Gastrocnemius medialis (tissue), 4 donors: ENCODE measurements around the gene INTS13. TPM values are rescaled to one million over a fixed set of nuclear protein-coding genes. Genes with fewer than 3 reads are reported as not detected.
A peak's percentile ranks its signal among the peaks of the same experiment; 100 is the strongest.

ENCODE experiments used
- ATAC-seq, 2 donors: fragments of 150-250 bp; one replicate each; pipeline ENCODE4 v1.9.1; 2016
- DNase-seq, 2 donors: peaks; one replicate each; pipeline ENCODE4 v3.0.0-alpha.2; 2019
- H3K27ac ChIP-seq, 4 donors: fragments of 200-600 bp; sonication (generic); 1 replicate in 1 of 4; 2 replicates in 3 of 4; pipeline ENCODE4 v1.5.1; 2016 to 2018; ENCODE audit warnings: mild to moderate bottlenecking in 2 of 4, moderate library complexity in 1 of 4
- H3K27me3 ChIP-seq, 3 donors: fragments of 200-600 bp; sonication (generic) in 2 of 3; 1 replicate in 1 of 3; 2 replicates in 2 of 3; pipeline versions ENCODE4 v1.5.1 to v1.6.0; 2016 to 2019; ENCODE audit warnings: mild to moderate bottlenecking in 1 of 3, moderate library complexity in 1 of 3
- H3K36me3 ChIP-seq, 2 donors: fragments of 200-600 bp; sonication (generic) in 1 of 2; one replicate each; pipeline ENCODE4 v1.5.1; 2017 to 2018
- H3K4me1 ChIP-seq, 2 donors: fragments of 200-600 bp; sonication (generic) in 1 of 2; one replicate each; pipeline ENCODE4 v1.5.1; 2016 to 2017; ENCODE audit warnings: mild to moderate bottlenecking in 2 of 2
- H3K4me3 ChIP-seq, 4 donors: fragments of 200-600 bp; sonication (generic) in 3 of 4; 1 replicate in 1 of 4; 2 replicates in 3 of 4; pipeline ENCODE4 v1.5.1; 2016 to 2019; ENCODE audit warnings: mild to moderate bottlenecking in 2 of 4
- H3K9me3 ChIP-seq, 3 donors: fragments of 200-600 bp; sonication (generic) in 2 of 3; 1 replicate in 1 of 3; 2 replicates in 2 of 3; pipeline ENCODE4 v1.5.1; 2016 to 2019
- CTCF ChIP-seq, 5 experiments: fragments of 450-650 bp in 3 of 5; fragments of 200-600 bp in 2 of 5; sonication (generic) in 2 of 5; IDR thresholded peaks in 4 of 5; conservative IDR thresholded peaks in 1 of 5; 1 replicate in 4 of 5; 2 replicates in 1 of 5; pipeline ENCODE4 v1.5.1; 2016 to 2019; ENCODE audit warnings: antibody characterized with exemption in 5 of 5, mild to moderate bottlenecking in 3 of 5, moderate library complexity in 3 of 5
- POLR2A ChIP-seq, 2 donors: fragments of 450-650 bp; IDR thresholded peaks; one replicate each; pipeline ENCODE4 v1.6.1; 2017; ENCODE audit warnings: antibody characterized with exemption in 2 of 2, mild to moderate bottlenecking in 2 of 2, moderate library complexity in 2 of 2
- in situ Hi-C, 4 donors: fragments of 200-750 bp; cut with MboI; loops; one replicate each; pipeline versions ENCODE4 v1.15.0 to v1.8.0; 2017; ENCODE audit warnings: low sequenced_read_pairs in 4 of 4
- intact Hi-C: fragments of 100-400 bp; cut with DNase I; formaldehyde crosslinking; loops from one replicate; pipeline ENCODE4 v1.15.1; 2023; ENCODE audit warnings: low total_unique reads
- total RNA-seq, 4 donors: library from RNA; depleted of rRNA; stranded (reverse); fragments of >200 nt; gene quantifications; one replicate each; pipeline versions ENCODE4 v1.1.0 to v1.2.3, GENCODE V29; 2016

INTS13 gene
- total RNA-seq, 4 donors from 2014 or later, result 21.3 to 39.9 (median 32.7) TPM

GRCh38 chr12:26880625-26881024 is 57.2 kb downstream of the INTS13 start:
- H3K27me3 ChIP-seq, result no peaks in the 10 kb centered on the region
- no peak for TF ChIP-seq CTCF (IDR thresholded peaks at IDR 0.05 in 4 of 5, conservative IDR thresholded peaks at IDR 0.05 in 1 of 5)
- no peak for TF ChIP-seq POLR2A (IDR thresholded peaks at IDR 0.05)
- DNase-seq (no peak), ATAC-seq (no peak)
- H3K4me1 ChIP-seq, result peaks cover 16% of the 10 kb centered on the region in 2 donors
- no peaks in the 10 kb centered on the region for H3K36me3 ChIP-seq
- intact Hi-C loops, result loop anchor here (10.0 kb wide), 1 partner anchor 46 kb away; the partner anchor contains the start of gene ITPR2
- in situ Hi-C loops, result no loop called here
- no peak overlapping the region for H3K27ac ChIP-seq
- no peak overlapping the region for H3K4me3 ChIP-seq
- no peaks in the 10 kb centered on the region for H3K9me3 ChIP-seq

GRCh38 chr12:26878661-26879119 is 59.1 kb downstream of the INTS13 start:
- TF ChIP-seq POLR2A (IDR thresholded peaks at IDR 0.05) (no peak), CTCF (IDR thresholded peaks at IDR 0.05 in 4 of 5, conservative IDR thresholded peaks at IDR 0.05 in 1 of 5) (no peak)
- Histone ChIP-seq H3K27ac (peak overlapping the region; percentile 64 to 82 (median 68)), H3K9me3 (no peaks in the 10 kb centered on the region), H3K27me3 (no peaks in the 10 kb centered on the region), H3K4me1 (peaks cover 16% of the 10 kb centered on the region in 2 donors), H3K36me3 (no peaks in the 10 kb centered on the region), H3K4me3 (no peak overlapping the region)
- in situ Hi-C loops (no loop called here), intact Hi-C loops (no loop called here)
- peak; percentile 94 to 96 for ATAC-seq
- DNase-seq, result peak; percentile 63 to 83

- H3K27ac ChIP-seq, result no peak overlapping the region
- ATAC-seq, result no peak
- no peak for DNase-seq
Observed at GRCh38 chr12:26874501-26875296, 63.1 kb downstream of the INTS13 start.

GRCh38 chr12:26872625-26873024 is 65.2 kb downstream of the INTS13 start:
- Histone ChIP-seq H3K27ac (no peak overlapping the region), H3K9me3 (no peaks in the 10 kb centered on the region), H3K4me3 (no peak overlapping the region), H3K27me3 (no peaks in the 10 kb centered on the region), H3K4me1 (peaks cover under 1 to 13% of the 10 kb centered on the region in 2 donors), H3K36me3 (no peaks in the 10 kb centered on the region)
- TF ChIP-seq POLR2A (IDR thresholded peaks at IDR 0.05), result no peak
- intact Hi-C loops, result no loop called here
- no peak for ATAC-seq
- DNase-seq, result no peak
- in situ Hi-C loops, result no loop called here

More at GRCh38 chr12:26874501-26875296, 63.1 kb downstream of the INTS13 start:
- H3K4me1 ChIP-seq, result peaks cover 16 to 28% of the 10 kb centered on the region in 2 donors
- H3K27me3 ChIP-seq, result no peaks in the 10 kb centered on the region
- no peak for TF ChIP-seq CTCF (IDR thresholded peaks at IDR 0.05 in 4 of 5, conservative IDR thresholded peaks at IDR 0.05 in 1 of 5)
- no peak for TF ChIP-seq POLR2A (IDR thresholded peaks at IDR 0.05)
- in situ Hi-C loops (no loop called here), intact Hi-C loops (no loop called here)
- H3K4me3 ChIP-seq, result no peak overlapping the region
- H3K9me3 ChIP-seq, result no peaks in the 10 kb centered on the region
- no peaks in the 10 kb centered on the region for H3K36me3 ChIP-seq

GRCh38 chr12:26871985-26872384 is 65.8 kb downstream of the INTS13 start:
- no peaks in the 10 kb centered on the region for H3K9me3 ChIP-seq
- intact Hi-C loops (no loop called here), in situ Hi-C loops (no loop called here)
- no peaks in the 10 kb centered on the region for H3K27me3 ChIP-seq
- no peak overlapping the region for H3K27ac ChIP-seq
- H3K4me3 ChIP-seq, result no peak overlapping the region
- no peaks in the 10 kb centered on the region for H3K36me3 ChIP-seq
- DNase-seq, result no peak
- peaks cover 0 to 12% of the 10 kb centered on the region in 2 donors for H3K4me1 ChIP-seq
- no peak for ATAC-seq
- no peak for TF ChIP-seq POLR2A (IDR thresholded peaks at IDR 0.05)
- no peak for TF ChIP-seq CTCF (IDR thresholded peaks at IDR 0.05 in 4 of 5, conservative IDR thresholded peaks at IDR 0.05 in 1 of 5)
